Ovary (tissue), 9 donors: Measurements from ENCODE around the gene WBP1. TPM values are rescaled to one million over a fixed set of nuclear protein-coding genes. Genes with fewer than 3 reads are reported as not detected.
A peak's percentile ranks its signal among the peaks of the same experiment; 100 is the strongest.

ENCODE experiments used
- DNase-seq, 5 donors: peaks; one replicate each; pipeline ENCODE4 v3.0.0-alpha.2; 2019 to 2020
- H3K27ac ChIP-seq, 2 donors: fragments of 200-600 bp; one replicate each; pipeline versions ENCODE4 v1.5.1 to v1.8.0; 2019 to 2022
- H3K27me3 ChIP-seq: fragments of 200-600 bp; one replicate; pipeline ENCODE4 v1.8.0; 2022
- H3K36me3 ChIP-seq: fragments of 200-600 bp; sonication (generic); one replicate; pipeline ENCODE4 v1.5.1; 2019
- H3K4me1 ChIP-seq: one replicate; pipeline ENCODE4 v1.8.1; 2013; ENCODE audit warnings: mild to moderate bottlenecking, moderate library complexity; ENCODE audit not compliant: insufficient read depth
- H3K4me3 ChIP-seq: fragments of 200-600 bp; sonication (generic); one replicate; pipeline ENCODE4 v1.5.1; 2017
- H3K9me3 ChIP-seq, 2 donors: fragments of 200-600 bp in 1 of 2; sonication (generic) in 1 of 2; one replicate each; pipeline versions ENCODE4 v1.5.1 to v1.8.1; 2013 to 2019; ENCODE audit warnings: mild to moderate bottlenecking in 1 of 2, moderate library complexity in 1 of 2
- CTCF ChIP-seq, 3 donors: fragments of 450-650 bp in 2 of 3; fragments of 200-600 bp in 1 of 3; IDR thresholded peaks; one replicate each; pipeline versions ENCODE4 v1.5.1 to v1.8.0; 2016 to 2022; ENCODE audit warnings: antibody characterized with exemption in 3 of 3, mild to moderate bottlenecking in 1 of 3
- EP300 ChIP-seq: sonication (generic); formaldehyde crosslinking; IDR thresholded peaks from one replicate; pipeline ENCODE4 v1.6.1; 2017; ENCODE audit warnings: antibody characterized with exemption
- POLR2A ChIP-seq: fragments of 450-650 bp; IDR thresholded peaks from one replicate; pipeline ENCODE4 v1.6.1; 2017; ENCODE audit warnings: antibody characterized with exemption, mild to moderate bottlenecking, moderate library complexity
- WGBS, 3 donors: extraction: QIAGEN DNeasy Blood & Tissue Kit in 1 of 3; methylation state at CpG; one replicate each; pipeline versions ENCODE4 v1.1.5 to v1.1.7; 2013 to 2017; 5-methylcytosine and 5-hydroxymethylcytosine counted together
- intact Hi-C, 4 donors: fragments of 100-400 bp; cut with DNase I; formaldehyde crosslinking; loops; one replicate each; pipeline versions ENCODE4 v1.11.0 to v1.15.1; 2022 to 2023
- polyA plus RNA-seq, 2 donors: library from polyadenylated mRNA; stranded (reverse); fragments of 200-250 nt in 1 of 2; fragments of 350-450 nt in 1 of 2; fragmentation: Illumina TruSeq in 1 of 2; extraction: RNeasy Lipid Tissue Mini Kit (QIAGEN cat#74804) in 1 of 2; gene quantifications; one replicate each; pipeline ENCODE4 v1.2.3, GENCODE V29; 2013 to 2014
- total RNA-seq, 7 donors: library from RNA; depleted of rRNA in 2 of 7; stranded (reverse); fragments of >200 nt in 2 of 7; fragmentation: NEBNext Ultra II Directional in 3 of 7; extraction: Animal tissue kit (Norgen Biotek cat#: 25700) in 3 of 7; gene quantifications; one replicate each; pipeline versions ENCODE4 v1.1.0 to v1.2.4, GENCODE V29; 2016 to 2023
- donor health status: DM: no; HTN: no; CAD: no; lungs with moderate emphysema.
- donor health status: DM: no; HTN: no; CAD: no.
- donor health status: Bipolar disorder and iron deficiency.
- donor health status: DM: yes; HTN: yes; CAD: no.
- donor health status: DM: no; HTN: no; CAD: no.
- donor health status: DM: yes; HTN: yes; CAD: no.

WBP1 gene
- total and polyA plus RNA-seq, 9 donors, result 52.4 to 114 (median 73.3) TPM

GRCh38 chr2:74493546-74493945, 35.3 kb downstream of the WBP1 start:
- H3K4me1 ChIP-seq, result peaks cover 2% of the 10 kb centered on the region
- intact Hi-C loops, result loop anchor here in 1 of 4 donors (5.0 kb wide), 1 partner anchor 94 kb away; no protein-coding TSS in a partner anchor
- WGBS, 3 donors, result 85 to 92% (median 92%) methylated on average over 3 of the region's 3 CpGs
- H3K4me3 ChIP-seq, result no peak overlapping the region
- DNase-seq, result no peak
- H3K9me3 ChIP-seq, result no peaks in the 10 kb centered on the region
- TF ChIP-seq CTCF (IDR thresholded peaks at IDR 0.05), result no peak
- no peak for TF ChIP-seq EP300
- no peak for TF ChIP-seq POLR2A
- H3K36me3 ChIP-seq, result no peaks in the 10 kb centered on the region
- H3K27me3 ChIP-seq, result no peaks in the 10 kb centered on the region
- no peak overlapping the region for H3K27ac ChIP-seq

- H3K36me3 ChIP-seq, result no peaks in the 10 kb centered on the region
- H3K27me3 ChIP-seq, result no peaks in the 10 kb centered on the region
- no peaks in the 10 kb centered on the region for H3K9me3 ChIP-seq
- no peak overlapping the region for H3K4me3 ChIP-seq
- TF ChIP-seq EP300, result no peak
- no peak for TF ChIP-seq POLR2A
- no peak for TF ChIP-seq CTCF (IDR thresholded peaks at IDR 0.05)
- H3K27ac ChIP-seq, result no peak overlapping the region
- DNase-seq, result no peak
- WGBS, 3 donors, result 74 to 100% (median 83%) methylated on average over 1 of the region's 1 CpG
- intact Hi-C loops, result no loop called here
- peaks cover 2% of the 10 kb centered on the region for H3K4me1 ChIP-seq
Observed at GRCh38 chr2:74495440-74495839, 37.2 kb downstream of the WBP1 start.

GRCh38 chr2:74496997-74497776, 38.9 kb downstream of the WBP1 start:
- no peaks in the 10 kb centered on the region for H3K9me3 ChIP-seq

GRCh38 chr2:74497777-74498499, 39.7 kb downstream of the WBP1 start:
- peak in 1 of 5 donors; percentile 42 for DNase-seq
- no peaks in the 10 kb centered on the region for H3K36me3 ChIP-seq
- no peak for TF ChIP-seq EP300
- no peak for TF ChIP-seq CTCF (IDR thresholded peaks at IDR 0.05)
- no peak for TF ChIP-seq POLR2A
- intact Hi-C loops, result no loop called here
- H3K27ac ChIP-seq, result no peak overlapping the region
- no peak overlapping the region for H3K4me3 ChIP-seq
- H3K9me3 ChIP-seq, result no peaks in the 10 kb centered on the region
- WGBS, 3 donors, result 1 to 2% (median 2%) methylated on average over 38 to 61 of the region's 61 CpGs
- H3K4me1 ChIP-seq, result peaks cover 2% of the 10 kb centered on the region
- H3K27me3 ChIP-seq, result no peaks in the 10 kb centered on the region

More at GRCh38 chr2:74496997-74497776, 38.9 kb downstream of the WBP1 start:
- TF ChIP-seq CTCF (IDR thresholded peaks at IDR 0.05) (no peak), EP300 (no peak), POLR2A (no peak)
- no peaks in the 10 kb centered on the region for H3K27me3 ChIP-seq
- DNase-seq, result no peak
- 28 to 44% (median 31%) methylated on average over 18 to 19 of the region's 19 CpGs for WGBS, 3 donors
- no peak overlapping the region for H3K27ac ChIP-seq
- H3K4me3 ChIP-seq, result no peak overlapping the region
- intact Hi-C loops, result no loop called here
- no peaks in the 10 kb centered on the region for H3K36me3 ChIP-seq
- H3K4me1 ChIP-seq, result peaks cover 2% of the 10 kb centered on the region
